Measurements from ENCODE around the gene ECT2. TPM values are rescaled to one million over a fixed set of nuclear protein-coding genes. Genes with fewer than 3 reads are reported as not detected.
"Not testable (repeated sequence)": the region's sequence is repeated elsewhere in the genome, so short reads cannot be mapped to it uniquely, and the experiment has no call there.

ECT2 gene
- total RNA-seq, 2 donors from 2014 or later: 90.3 to 141 TPM

DNA sequence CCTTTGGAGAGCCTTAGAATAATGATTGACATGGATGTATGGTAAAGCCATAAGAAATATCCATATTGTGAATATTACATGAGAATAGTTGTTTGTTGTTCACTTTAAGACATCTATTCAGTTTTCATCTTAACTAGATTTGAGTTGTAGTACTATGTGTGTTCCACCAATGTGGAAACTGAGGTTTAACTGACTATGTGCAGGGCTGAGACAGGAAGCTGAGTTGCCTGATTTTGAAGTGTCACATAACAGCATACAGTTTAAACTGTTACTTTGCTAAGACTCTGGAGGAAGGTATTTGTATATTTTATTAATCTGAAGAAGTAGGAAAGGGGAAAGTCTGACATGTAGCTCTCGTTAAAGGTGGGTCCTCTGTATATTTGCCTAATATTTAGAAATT is 2.1 kb downstream of the ECT2 start:
- Mint-ChIP-seq H3K4me1 (peaks cover 31% of the 10 kb centered on the region), H3K36me3 (ENCODE audit: low read depth) (peaks cover 46% of the 10 kb centered on the region), H3K27me3 (ENCODE audit: insufficient read depth) (no peaks in the 10 kb centered on the region), H3K4me3 (peak overlapping the region; percentile 97), H3K27ac (no peak overlapping the region), H3K9me3 (no peaks in the 10 kb centered on the region)
- peaks cover 3% of the 10 kb centered on the region for H3K4me1 ChIP-seq (ENCODE audit: control insufficient read depth, insufficient read depth, low read length)
- no peak for DNase-seq
- TF ChIP-seq, protein P1, sequence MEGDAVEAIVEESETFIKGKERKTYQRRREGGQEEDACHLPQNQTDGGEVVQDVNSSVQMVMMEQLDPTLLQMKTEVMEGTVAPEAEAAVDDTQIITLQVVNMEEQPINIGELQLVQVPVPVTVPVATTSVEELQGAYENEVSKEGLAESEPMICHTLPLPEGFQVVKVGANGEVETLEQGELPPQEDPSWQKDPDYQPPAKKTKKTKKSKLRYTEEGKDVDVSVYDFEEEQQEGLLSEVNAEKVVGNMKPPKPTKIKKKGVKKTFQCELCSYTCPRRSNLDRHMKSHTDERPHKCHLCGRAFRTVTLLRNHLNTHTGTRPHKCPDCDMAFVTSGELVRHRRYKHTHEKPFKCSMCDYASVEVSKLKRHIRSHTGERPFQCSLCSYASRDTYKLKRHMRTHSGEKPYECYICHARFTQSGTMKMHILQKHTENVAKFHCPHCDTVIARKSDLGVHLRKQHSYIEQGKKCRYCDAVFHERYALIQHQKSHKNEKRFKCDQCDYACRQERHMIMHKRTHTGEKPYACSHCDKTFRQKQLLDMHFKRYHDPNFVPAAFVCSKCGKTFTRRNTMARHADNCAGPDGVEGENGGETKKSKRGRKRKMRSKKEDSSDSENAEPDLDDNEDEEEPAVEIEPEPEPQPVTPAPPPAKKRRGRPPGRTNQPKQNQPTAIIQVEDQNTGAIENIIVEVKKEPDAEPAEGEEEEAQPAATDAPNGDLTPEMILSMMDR (conservative IDR thresholded peaks at IDR 0.05): no peak
- no peaks in the 10 kb centered on the region for H3K9me3 ChIP-seq (ENCODE audit: control insufficient read depth, low read length)
- no peaks in the 10 kb centered on the region for H3K27me3 ChIP-seq (ENCODE audit: control insufficient read depth, insufficient read depth, low read length, poor library complexity, severe bottlenecking)
- peak overlapping the region; percentile 94 for H3K4me3 ChIP-seq (ENCODE audit: low read length)
- 86% methylated on average over 1 of the region's 1 CpG; no CpG with 5 or more reads in 1 of the 2 experiments for WGBS, 2 experiments (ENCODE audit: insufficient coverage in 1 of 2, insufficient read length in 1 of 2)
- peaks cover 44% of the 10 kb centered on the region for H3K36me3 ChIP-seq (ENCODE audit: control insufficient read depth, insufficient read depth, low read length)
- H3K9ac ChIP-seq (ENCODE audit: extremely low read depth, low read length, poor library complexity, severe bottlenecking): no peak overlapping the region
- H3K27ac ChIP-seq (ENCODE audit: low read depth, low read length): no peak overlapping the region

DNA sequence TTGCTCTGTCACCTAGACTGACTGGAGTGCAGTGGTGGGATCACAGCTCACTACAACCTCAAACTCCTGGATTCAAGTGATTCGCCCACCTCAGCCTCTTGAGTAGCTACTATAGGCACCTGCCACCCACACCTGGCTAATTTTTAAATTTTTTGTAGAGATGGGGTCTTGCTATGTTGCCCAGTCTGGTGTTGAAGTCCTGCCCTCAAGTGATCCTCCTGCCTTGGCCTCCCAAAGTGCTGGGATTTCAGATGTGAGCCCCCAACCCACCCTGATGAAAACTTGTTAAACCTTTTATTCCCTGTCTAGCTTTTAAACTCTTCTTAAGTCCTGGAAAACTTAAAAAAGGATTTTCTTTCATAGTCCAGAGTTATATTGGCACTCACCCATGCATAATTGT is 2.6 kb downstream of the ECT2 start:
- H3K4me3 ChIP-seq (ENCODE audit: low read length): peak overlapping the region; percentile 94
- no peak overlapping the region for H3K27ac Mint-ChIP-seq
- H3K36me3 Mint-ChIP-seq (ENCODE audit: low read depth): peaks cover 50% of the 10 kb centered on the region

DNA sequence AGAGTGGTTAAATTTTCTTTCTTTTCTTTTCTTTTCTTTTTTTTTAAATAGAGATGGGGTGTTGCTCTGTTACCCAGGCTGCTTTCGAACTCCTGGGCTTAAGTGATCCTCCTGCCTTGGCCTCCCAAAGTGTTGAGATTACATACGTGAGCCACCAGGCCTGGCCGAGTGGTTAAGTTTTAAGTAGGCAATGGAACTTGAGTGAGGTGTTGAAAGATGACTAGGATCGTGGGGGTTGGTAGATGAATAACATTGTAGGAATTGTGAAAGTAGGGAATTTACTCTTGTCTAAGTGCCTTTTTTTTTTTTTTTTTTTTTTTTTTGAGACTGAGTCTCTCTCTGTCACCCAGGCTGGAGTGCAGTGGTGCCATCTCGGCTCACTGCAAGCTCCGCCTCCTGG is 9.9 kb downstream of the ECT2 start:
- not testable (repeated sequence) for DNase-seq; H3K27ac Mint-ChIP-seq; H3K9me3 ChIP-seq (ENCODE audit: control insufficient read depth, low read length); H3K9ac ChIP-seq (ENCODE audit: extremely low read depth, low read length, poor library complexity, severe bottlenecking); H3K4me3 ChIP-seq (ENCODE audit: low read length); H3K4me1 Mint-ChIP-seq; H3K27me3 ChIP-seq (ENCODE audit: control insufficient read depth, insufficient read depth, low read length, poor library complexity, severe bottlenecking); H3K4me3 Mint-ChIP-seq; H3K27ac ChIP-seq (ENCODE audit: low read depth, low read length); H3K27me3 Mint-ChIP-seq (ENCODE audit: insufficient read depth); H3K4me1 ChIP-seq (ENCODE audit: control insufficient read depth, insufficient read depth, low read length); H3K9me3 Mint-ChIP-seq
- peaks cover 85% of the 10 kb centered on the region for H3K36me3 Mint-ChIP-seq (ENCODE audit: low read depth)
- 90 to 100% methylated on average over 2 to 6 of the region's 6 CpGs for WGBS, 2 experiments (ENCODE audit: insufficient coverage in 1 of 2, insufficient read length in 1 of 2)
- H3K36me3 ChIP-seq (ENCODE audit: control insufficient read depth, insufficient read depth, low read length): peaks cover 92% of the 10 kb centered on the region

More for the DNA sequence above, 2.6 kb downstream of the ECT2 start:
- no peaks in the 10 kb centered on the region for H3K9me3 ChIP-seq (ENCODE audit: control insufficient read depth, low read length)
- Mint-ChIP-seq H3K27me3 (ENCODE audit: insufficient read depth) (no peaks in the 10 kb centered on the region), H3K4me1 (peaks cover 31% of the 10 kb centered on the region), H3K4me3 (peak overlapping the region; percentile 97), H3K9me3 (no peaks in the 10 kb centered on the region)
- H3K27ac ChIP-seq (ENCODE audit: low read depth, low read length): no peak overlapping the region
- H3K36me3 ChIP-seq (ENCODE audit: control insufficient read depth, insufficient read depth, low read length): peaks cover 48% of the 10 kb centered on the region
- no peak overlapping the region for H3K9ac ChIP-seq (ENCODE audit: extremely low read depth, low read length, poor library complexity, severe bottlenecking)
- TF ChIP-seq, protein P1 (conservative IDR thresholded peaks at IDR 0.05): no peak
- H3K4me1 ChIP-seq (ENCODE audit: control insufficient read depth, insufficient read depth, low read length): peaks cover 3% of the 10 kb centered on the region
- 88% methylated on average over 1 of the region's 1 CpG; no CpG with 5 or more reads in 1 of the 2 experiments for WGBS, 2 experiments (ENCODE audit: insufficient coverage in 1 of 2, insufficient read length in 1 of 2)
- no peaks in the 10 kb centered on the region for H3K27me3 ChIP-seq (ENCODE audit: control insufficient read depth, insufficient read depth, low read length, poor library complexity, severe bottlenecking)
- no peak for DNase-seq

DNA sequence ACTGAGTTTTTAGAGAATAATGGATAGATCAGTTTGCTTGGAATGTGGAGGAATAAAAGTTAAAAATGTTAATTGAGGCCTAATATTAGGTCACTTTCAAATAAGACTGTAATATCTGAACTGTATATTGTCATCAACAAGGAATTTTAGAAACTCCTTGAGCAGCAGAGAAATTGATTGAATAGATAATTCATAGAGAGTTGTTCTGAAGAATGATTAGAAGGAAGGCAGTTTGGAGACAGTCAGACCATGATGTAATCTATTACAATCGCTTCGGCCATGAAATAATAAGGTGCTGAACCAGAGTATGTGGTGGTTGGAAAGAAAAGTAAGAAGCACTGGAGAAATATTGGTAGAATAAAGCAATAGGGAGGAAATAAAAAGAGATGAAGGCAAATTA is 15.7 kb downstream of the ECT2 start:
- no peaks in the 10 kb centered on the region for H3K9me3 Mint-ChIP-seq
- H3K9me3 ChIP-seq (ENCODE audit: control insufficient read depth, low read length): no peaks in the 10 kb centered on the region
- H3K27ac ChIP-seq (ENCODE audit: low read depth, low read length): no peak overlapping the region
- TF ChIP-seq, protein P1 (conservative IDR thresholded peaks at IDR 0.05): no peak
- H3K4me1 Mint-ChIP-seq: no peaks in the 10 kb centered on the region
- H3K27ac Mint-ChIP-seq: no peak overlapping the region
- no peaks in the 10 kb centered on the region for H3K27me3 Mint-ChIP-seq (ENCODE audit: insufficient read depth)
- H3K36me3 Mint-ChIP-seq (ENCODE audit: low read depth): peaks cover 87% of the 10 kb centered on the region
- H3K4me1 ChIP-seq (ENCODE audit: control insufficient read depth, insufficient read depth, low read length): no peaks in the 10 kb centered on the region
- DNase-seq: no peak
- H3K36me3 ChIP-seq (ENCODE audit: control insufficient read depth, insufficient read depth, low read length): peaks cover 92% of the 10 kb centered on the region
- H3K4me3 ChIP-seq (ENCODE audit: low read length): no peak overlapping the region
- WGBS, 2 experiments (ENCODE audit: insufficient coverage in 1 of 2, insufficient read length in 1 of 2): 97 to 100% methylated on average over 2 of the region's 2 CpGs
- H3K27me3 ChIP-seq (ENCODE audit: control insufficient read depth, insufficient read depth, low read length, poor library complexity, severe bottlenecking): no peaks in the 10 kb centered on the region
- no peak overlapping the region for H3K9ac ChIP-seq (ENCODE audit: extremely low read depth, low read length, poor library complexity, severe bottlenecking)
- no peak overlapping the region for H3K4me3 Mint-ChIP-seq

Data from endodermal cell (in vitro differentiated cells).